ENCODE results near the gene C1orf35. TPM values are rescaled to one million over a fixed set of nuclear protein-coding genes. Genes with fewer than 3 reads are reported as not detected.
A peak's percentile ranks its signal among the peaks of the same experiment; 100 is the strongest.

The C1orf35 gene
- total RNA-seq, 1 experiment from 2014 or later, result 31.0 TPM

- H3K56ac ChIP-seq (ENCODE audit: insufficient read length, low read depth, low read length), result no peak overlapping the region
- H3K27me3 ChIP-seq (ENCODE audit: insufficient read depth, low read length), result no peaks in the 10 kb centered on the region; the same call in 1 of the 2 replicates
- Mint-ChIP-seq H3K4me1 (peaks cover 4 to 15% of the 10 kb centered on the region in 2 experiments), H3K27me3 (ENCODE audit: low read depth) (peaks cover 33% of the 10 kb centered on the region), H3K27ac (peak overlapping the region in 2 of 3 experiments; percentile 84 to 89; a peak in 3 of 7 replicates), H3K9me3 (no peaks in the 10 kb centered on the region), H3K36me3 (ENCODE audit: insufficient read depth in 1 of 3, low read depth in 3 of 3) (no peaks in the 10 kb centered on the region; a peak in 1 of 7 replicates), H3K4me3 (peak overlapping the region; percentile 81 to 91)
- no peak overlapping the region for H3K23ac ChIP-seq (ENCODE audit: insufficient read length, low read depth, low read length)
- H3K4me2 ChIP-seq (ENCODE audit: insufficient read depth, insufficient read length, low read length), result peak overlapping the region; percentile 85
- no peak for DNase-seq
- H2BK5ac ChIP-seq (ENCODE audit: insufficient read length, low read length), result no peak overlapping the region
- no peak overlapping the region for H2BK20ac ChIP-seq (ENCODE audit: low read depth, low read length, poor library complexity, severe bottlenecking)
- no peak overlapping the region for H2BK12ac ChIP-seq (ENCODE audit: insufficient read length, low read depth, low read length)
- H2AK5ac ChIP-seq (ENCODE audit: insufficient read length, low read length), result no peak overlapping the region
- peaks cover 2% of the 10 kb centered on the region for H4K20me1 ChIP-seq (ENCODE audit: control insufficient read depth, insufficient read depth, insufficient read length)
- H4K8ac ChIP-seq (replicated peaks; ENCODE audit: insufficient read length, low read depth, low read length), result no peak overlapping the region
- no peak overlapping the region for H3T11ph ChIP-seq (ENCODE audit: low read length)
- no peak for TF ChIP-seq CTCF (conservative IDR thresholded peaks at IDR 0.05)
- peak overlapping the region; percentile 85 for H3K9ac ChIP-seq (ENCODE audit: extremely low read depth, insufficient read length, low read length)
- H3K79me2 ChIP-seq (ENCODE audit: insufficient read depth, low read length), result peaks cover 15% of the 10 kb centered on the region; the same call in 1 of the 2 replicates
- H4K5ac ChIP-seq (ENCODE audit: insufficient read length, low read depth, low read length), result no peak overlapping the region
- no peaks in the 10 kb centered on the region for H3K4me1 ChIP-seq (ENCODE audit: insufficient read depth, low read length)
- peaks cover 8% of the 10 kb centered on the region for H3K79me1 ChIP-seq (ENCODE audit: insufficient read depth, low read depth, low read length, poor library complexity, severe bottlenecking)
- H2BK15ac ChIP-seq (ENCODE audit: low read depth, low read length), result 0 out of 2 replicates have a peak overlapping the region, but pooled peaks have one; percentile 10
- no peak overlapping the region for H2BK120ac ChIP-seq (ENCODE audit: low read depth, low read length, poor library complexity, severe bottlenecking)
- no CpG with 5 or more reads among the region's 25 CpGs for WGBS (ENCODE audit: extremely low coverage, insufficient read length, low lambda C conversion rate)
- no peak overlapping the region; the same call in 1 of the 2 replicates for H3K4ac ChIP-seq (ENCODE audit: low read depth, low read length)
- peak overlapping the region; percentile 74 for H3K18ac ChIP-seq (ENCODE audit: insufficient read length, low read depth, low read length)
- H3K14ac ChIP-seq (ENCODE audit: insufficient read depth, low read length), result peak overlapping the region; percentile 91
- no peaks in the 10 kb centered on the region for H3K9me3 ChIP-seq (ENCODE audit: control insufficient read depth, low read depth, low read length)
- H4K91ac ChIP-seq (ENCODE audit: insufficient read length, low read depth, low read length), result no peak overlapping the region
- H3K27ac ChIP-seq (ENCODE audit: insufficient read length, low read depth, low read length), result no peak overlapping the region
- peaks cover 11% of the 10 kb centered on the region for H3K23me2 ChIP-seq (ENCODE audit: insufficient read length, low read depth, low read length, poor library complexity, severe bottlenecking)
- H2AFZ ChIP-seq (ENCODE audit: low read length), result no peak overlapping the region
Measured at GRCh38 chr1:228140724-228141225, 37.6 kb upstream of the C1orf35 start.
